Renal cortex interstitium (tissue), 11 donors: Measurements from ENCODE around the gene NRP1. TPM values are rescaled to one million over a fixed set of nuclear protein-coding genes. Genes with fewer than 3 reads are reported as not detected.

Experiments used
- DNase-seq, 11 donors: peaks; one replicate each; pipeline ENCODE4 v3.0.0-alpha.2; 2013; ENCODE audit warnings: low read depth in 9 of 11, low spot score in 4 of 11; ENCODE audit errors: extremely low read depth in 1 of 11
- polyA plus RNA-seq, 3 donors: library from polyadenylated mRNA; unstranded; fragments of 120-200 nt; gene quantifications; one replicate each; pipeline ENCODE4 v1.2.1, GENCODE V29; 2013; ENCODE audit not compliant: insufficient read length in 3 of 3

The NRP1 gene
- polyA plus RNA-seq, 3 donors, result 148 to 156 (median 155) TPM

DNA sequence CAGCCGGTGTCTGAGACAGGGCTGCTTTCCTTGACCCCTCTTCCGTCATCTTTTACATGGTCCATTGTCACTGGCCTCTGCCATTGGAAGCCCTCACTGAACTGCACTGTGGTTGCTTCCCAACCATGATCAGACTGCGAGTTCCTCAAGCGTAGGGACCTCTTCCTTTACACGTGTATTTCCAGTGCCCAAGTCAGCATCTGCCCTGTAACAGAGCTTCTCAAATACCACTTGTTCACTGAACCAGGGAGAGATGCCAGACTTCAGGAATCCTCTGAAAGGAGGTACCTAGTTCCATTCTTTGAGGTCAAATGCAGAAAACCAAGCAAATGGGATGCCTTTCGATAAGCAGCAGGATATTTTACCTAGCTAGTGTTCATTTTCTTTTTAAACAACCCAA is 145.1 kb downstream of the NRP1 start:
- DNase-seq, result peak in 1 of 11 donors; percentile 48

DNA sequence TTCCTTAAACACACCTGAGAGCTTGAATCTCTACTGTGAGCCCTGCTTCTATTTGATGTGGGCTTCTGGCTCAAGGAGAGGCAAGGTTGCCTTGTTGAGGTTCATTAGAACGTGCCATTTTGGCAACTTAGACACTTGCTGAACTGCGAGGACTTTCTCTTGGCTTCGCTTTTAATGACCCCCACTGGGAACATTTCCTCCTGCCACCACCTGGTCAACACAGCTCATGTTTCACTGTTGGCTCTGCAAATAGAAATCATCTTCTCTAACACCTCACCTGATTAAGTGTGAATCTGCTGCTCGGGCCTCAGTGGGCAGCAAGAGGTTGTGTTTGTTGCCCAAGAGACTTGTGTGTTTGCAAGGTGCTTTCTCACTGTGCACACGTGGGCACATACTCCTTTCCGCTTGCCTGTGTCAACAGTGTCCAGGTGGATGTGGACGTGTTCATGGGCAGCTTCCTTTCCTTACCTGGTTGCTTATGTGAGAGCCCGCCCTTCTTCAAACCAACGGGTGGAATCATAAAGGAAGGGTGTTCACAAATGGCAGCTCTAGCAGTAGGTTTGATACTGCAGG is 147.0 kb downstream of the NRP1 start:
- DNase-seq, result no peak

DNA sequence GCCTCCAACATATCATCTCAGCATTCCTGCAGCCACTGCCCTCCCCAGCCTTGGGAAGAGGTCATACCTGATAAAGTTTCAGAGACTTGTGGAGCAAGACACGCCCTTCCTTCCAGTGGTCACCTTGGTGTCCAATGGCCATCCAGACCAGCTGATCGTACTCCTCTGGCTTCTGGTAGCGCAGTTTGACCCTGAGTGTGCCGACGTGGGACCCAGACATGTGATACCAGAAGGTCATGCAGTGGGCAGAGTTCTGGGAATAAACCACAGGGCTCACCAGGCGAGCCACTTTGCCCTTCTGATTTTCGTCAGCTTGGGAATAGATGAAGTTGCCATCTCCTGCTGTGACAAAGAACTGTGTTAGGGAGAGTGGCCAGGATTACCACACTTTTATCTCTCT is 148.3 kb downstream of the NRP1 start:
- DNase-seq, result no peak

DNA sequence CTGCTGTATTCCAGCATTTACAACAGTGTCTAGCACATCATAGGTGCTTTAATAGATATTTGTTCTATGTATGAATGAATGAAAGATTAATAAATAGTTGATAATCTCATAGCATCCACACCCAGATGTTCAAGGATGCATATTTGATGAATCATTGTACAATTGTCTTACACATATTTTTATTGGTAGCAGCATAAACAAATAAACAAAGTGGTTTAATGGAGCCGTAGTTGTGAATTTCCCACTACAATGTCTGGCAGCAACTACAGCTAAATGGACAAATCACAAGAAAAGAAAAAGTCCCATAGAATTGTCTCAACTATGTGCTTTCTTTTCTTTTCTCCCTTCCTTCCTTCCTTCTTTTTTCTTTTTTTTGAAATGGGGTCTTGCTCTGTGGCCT is 150.8 kb downstream of the NRP1 start:
- no peak for DNase-seq

DNA sequence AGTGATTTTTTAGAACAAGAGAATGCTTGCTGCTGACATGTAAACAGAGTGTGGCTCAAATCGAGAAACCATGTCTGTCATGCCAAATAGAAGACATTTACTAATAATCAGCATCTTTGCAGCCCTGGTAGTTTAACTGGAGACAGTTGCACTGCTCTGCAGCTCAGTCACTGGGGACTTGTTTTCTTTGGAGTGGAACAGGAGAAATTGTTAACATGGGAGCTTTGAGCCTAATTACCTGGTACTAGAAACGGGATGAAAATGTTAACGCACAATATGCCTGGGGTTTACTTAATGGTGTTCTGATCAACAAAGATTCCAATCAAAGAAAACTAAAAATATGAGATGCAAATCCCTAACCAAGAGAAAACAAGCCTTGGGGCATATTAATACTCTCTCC is 153.5 kb downstream of the NRP1 start:
- DNase-seq, result no peak

DNA sequence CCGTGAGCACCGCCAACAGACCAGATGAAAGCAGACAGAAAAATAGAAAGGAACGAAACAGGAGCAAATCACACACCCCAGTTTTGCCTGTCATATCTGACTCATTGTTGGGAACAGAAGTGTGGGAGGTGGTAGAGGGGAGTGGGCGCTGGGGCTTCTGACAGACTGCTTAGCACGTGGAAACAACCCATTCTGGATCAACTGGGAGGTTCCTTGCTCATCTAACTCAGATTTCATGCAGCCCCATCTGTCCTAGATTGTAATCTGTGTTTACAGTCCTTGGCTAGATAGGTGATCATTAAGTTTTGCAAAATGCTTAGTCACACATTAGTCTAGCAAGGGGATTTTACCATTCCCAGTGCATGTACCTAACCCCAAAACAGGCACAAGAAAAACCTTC is 154.1 kb downstream of the NRP1 start:
- no peak for DNase-seq

DNA sequence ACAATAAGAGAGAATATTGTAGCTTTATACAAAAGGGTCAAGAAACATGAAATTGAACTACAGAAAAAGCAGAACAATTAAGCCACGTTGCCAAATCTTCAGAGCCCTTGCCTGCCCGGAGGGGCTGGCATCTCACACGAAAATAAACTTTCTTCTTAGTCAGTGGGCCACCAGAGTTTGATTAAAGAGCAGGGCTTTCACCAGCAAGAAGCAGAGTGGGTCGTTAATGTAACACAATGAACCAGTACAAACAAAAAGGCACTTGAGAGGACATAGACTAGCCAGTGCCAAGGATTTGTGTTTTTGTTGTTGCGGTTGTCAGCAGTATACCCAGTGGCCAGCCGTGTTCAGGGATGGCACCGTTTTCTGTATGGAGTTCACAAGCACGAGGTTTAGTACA is 155.4 kb downstream of the NRP1 start:
- no peak for DNase-seq

DNA sequence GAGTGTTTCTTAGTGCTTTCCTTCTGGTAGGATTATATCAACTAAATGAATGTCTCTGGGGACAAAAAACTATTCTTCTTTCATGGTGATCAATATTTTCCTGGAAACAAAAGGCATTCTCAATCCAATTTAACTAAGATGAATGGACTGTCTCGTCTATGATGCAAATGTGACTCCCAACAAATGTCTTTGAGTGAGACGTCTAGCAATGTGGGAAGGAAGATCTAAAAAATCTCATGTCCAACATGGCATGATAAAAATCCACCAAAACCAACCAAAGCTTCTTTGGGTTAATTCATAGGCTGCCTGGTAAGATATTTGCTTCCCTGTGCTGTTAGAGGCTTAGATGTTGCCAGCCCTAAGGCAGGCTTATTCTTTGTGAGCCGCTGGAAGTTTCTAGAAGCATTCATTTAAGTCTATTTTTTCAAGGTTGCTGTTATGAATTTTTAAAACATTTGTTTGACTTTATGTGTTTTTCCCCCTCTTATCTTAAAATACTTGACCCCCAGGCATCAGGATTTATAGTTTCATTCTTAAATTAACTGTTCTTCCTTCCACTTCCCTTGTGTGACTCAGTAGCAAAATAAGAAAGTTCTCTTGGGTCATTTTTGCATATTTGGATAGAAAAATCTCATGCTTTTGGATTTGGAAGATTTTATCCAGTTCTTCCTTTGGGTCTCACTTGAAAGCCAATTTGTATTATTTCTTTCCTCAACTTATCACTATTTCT is 156.3 kb downstream of the NRP1 start:
- DNase-seq, result no peak

DNA sequence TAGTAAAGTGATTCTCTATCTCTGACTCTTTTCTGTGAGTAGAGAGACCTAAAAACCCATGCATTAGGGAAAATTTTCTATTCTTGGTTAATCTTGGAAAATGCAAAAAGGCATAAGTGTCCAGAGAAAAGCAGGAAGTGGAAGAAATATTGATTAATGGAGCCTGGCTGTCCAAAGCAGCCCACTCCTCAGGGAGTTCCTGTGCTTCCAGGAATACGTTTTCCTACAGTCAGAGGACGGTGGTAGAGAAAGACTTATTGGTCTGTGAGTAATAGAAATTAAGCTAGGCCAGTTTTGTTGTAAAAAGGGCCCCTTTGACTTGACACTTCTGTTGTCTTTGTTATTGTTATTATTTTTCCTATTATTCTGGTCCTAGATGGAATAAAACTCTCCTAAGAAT is 157.8 kb downstream of the NRP1 start:
- no peak for DNase-seq

DNA sequence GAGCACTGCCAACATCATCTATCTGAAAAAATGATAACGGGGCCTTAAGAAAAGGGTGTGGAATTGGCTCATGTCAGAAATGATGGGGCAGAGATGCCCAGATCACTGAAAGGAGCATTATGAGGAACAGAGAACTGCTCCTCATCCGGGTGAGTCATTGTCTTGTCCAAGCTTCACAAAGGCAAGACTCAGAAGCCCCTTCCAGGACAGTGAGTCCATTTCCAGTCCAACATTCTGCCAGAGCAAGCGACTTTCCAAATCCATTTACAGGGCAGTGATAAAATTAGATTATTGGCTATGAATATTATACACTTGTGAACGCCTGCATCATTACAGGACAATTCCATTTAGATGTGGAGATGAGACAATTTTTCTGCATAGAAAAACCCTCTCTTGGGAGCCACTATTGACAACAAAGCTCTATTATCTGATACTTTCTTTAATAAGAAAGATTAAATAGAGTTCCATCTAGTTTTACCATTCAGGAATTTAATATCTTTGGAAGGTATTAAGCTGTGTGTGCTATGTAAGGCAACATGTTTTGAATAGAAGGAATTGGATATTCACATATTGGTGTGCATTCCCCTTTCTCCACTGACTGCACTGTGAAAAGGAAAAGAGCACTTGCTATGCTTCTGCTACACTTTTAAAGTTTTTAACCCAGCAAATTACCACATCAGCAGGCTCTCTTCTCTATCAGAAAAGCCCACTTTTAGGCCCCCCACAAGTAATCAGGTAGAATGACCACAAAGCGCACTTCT is 159.6 kb downstream of the NRP1 start:
- DNase-seq, result no peak

DNA sequence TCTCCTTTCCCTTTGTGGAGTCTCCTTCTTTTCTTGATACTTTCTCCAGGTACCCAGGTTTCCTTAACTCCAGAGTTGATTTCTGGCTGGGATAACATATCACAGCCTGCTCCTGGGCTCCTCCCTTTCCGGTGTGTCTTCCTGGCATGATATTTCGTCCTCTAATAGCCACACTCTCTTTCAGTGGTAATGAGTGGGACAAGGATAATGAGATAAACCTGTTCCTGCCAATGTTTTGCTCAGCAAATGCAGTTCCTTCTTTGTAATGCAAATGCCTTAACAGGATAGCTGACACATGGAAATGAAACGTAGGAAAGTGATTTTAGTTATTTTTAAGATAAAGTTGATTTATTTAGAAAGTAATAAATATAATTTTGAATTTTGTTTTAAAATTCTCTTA is 168.6 kb downstream of the NRP1 start:
- DNase-seq, result no peak

DNA sequence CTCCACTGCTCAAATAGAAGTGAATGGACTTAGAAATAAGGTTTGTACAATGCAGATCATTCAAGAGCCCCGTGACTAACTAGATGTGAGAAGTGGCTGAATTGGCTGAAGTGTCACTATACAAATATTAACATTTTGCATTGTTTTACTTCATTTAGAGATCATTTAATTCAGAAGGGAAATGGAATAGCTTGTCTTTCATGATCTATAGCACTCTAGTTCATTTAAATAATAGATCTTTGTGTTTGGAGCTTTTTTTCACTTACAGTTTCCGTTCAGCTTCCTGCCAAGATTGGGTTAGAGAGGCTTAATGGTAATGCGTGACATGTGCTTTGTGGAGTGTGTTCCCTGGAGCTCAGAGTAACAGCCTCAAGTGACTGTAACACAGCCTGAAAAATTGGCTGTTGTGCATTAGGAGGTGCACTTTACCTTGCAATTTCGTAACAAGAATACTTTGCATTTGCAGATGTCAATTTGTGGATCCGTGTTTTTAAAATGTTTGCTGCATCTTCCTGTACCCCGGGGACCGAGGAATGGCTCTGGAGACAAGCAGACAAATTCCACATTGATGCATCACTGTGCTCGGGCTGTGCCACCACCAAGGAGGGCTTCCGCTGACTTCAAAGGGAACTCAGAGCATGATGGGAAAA is 170.3 kb downstream of the NRP1 start:
- peak in 1 of 11 donors; percentile 20 for DNase-seq

DNA sequence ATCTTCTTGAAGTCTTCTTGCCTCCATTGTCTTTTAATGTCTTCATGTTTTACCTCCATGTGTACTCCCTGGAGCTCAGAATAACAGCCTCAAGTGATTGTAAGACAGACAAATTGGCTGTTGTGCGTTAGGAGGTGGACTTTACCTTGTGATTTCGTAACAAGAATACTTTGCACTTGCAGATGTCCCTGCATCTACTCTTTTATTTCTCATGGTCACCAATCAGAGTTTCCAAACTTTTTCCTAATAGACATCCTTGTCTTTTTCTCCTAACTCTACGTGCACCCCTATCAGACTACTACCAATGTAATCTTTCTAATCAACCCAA is 172.3 kb downstream of the NRP1 start:
- no peak for DNase-seq

DNA sequence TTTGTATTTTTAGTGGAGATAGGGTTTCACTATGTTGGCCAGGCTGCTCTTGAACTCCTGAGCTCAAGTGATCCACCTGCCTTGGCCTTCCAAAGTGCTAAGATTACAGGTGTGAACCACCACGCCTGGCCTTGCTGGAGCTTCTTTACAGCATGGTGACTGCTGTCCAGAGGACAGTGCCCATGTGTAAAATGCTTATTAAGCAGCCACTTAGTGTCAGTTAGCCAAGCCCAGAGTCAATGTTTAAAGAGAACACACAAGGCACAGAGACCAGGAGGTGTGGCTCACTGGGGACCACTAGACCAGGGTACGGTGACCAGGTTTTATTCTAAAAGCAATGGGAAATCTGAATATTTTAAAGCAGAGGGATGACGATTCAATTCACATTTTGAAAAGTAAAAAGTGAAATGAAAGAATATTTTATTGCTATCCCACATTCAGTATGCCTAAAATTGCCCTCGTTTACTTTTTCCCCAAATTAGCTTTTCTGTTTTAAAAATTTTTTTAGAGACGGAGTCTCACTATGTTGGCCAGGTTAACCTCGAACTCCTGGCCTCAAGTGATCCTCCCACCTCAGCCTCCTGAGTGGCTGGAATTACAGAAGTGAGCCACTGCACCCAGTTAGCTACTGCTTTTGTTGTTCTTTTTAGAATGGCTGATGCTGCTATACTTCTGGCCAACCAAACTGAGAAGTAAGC is 172.8 kb downstream of the NRP1 start:
- no peak for DNase-seq

DNA sequence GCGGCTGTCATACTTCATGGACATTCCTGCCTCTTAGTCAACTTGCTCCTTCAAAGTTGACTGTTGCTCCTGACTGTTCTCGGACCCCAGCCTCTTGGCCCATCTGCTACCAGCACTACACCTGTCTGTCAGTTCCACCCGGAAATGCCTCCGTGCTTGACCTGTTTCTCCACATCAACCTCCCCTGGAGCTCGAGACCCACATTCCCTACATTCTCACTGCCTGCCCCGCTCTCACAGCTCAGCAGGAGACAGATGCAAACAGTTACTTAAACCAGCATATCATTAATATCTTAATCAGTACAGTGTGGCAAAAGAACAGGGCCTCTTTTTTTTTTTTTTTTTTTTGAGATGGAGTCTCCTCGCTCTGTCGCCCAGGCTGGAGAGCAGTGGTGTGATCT is 174.3 kb downstream of the NRP1 start:
- DNase-seq, result peak in 1 of 11 donors; percentile 27

DNA sequence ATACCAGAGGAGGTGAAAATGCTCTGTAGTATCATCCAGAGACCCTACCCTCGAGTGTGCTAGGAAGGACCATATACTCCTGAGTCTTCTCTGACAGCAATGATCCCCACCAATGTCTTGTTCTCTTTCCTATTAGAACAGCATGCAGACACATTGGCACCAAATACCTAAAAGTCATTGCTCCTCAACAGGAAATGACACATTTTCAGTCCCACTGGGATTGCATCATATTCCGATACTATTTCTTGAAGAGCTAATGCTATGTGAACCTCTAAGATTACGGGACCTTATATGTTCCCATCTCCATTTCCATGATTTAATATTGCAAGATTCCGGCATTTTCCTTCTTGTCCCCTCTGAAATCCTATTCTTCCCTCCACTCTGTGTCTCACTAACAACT is 177.4 kb downstream of the NRP1 start:
- no peak for DNase-seq

DNA sequence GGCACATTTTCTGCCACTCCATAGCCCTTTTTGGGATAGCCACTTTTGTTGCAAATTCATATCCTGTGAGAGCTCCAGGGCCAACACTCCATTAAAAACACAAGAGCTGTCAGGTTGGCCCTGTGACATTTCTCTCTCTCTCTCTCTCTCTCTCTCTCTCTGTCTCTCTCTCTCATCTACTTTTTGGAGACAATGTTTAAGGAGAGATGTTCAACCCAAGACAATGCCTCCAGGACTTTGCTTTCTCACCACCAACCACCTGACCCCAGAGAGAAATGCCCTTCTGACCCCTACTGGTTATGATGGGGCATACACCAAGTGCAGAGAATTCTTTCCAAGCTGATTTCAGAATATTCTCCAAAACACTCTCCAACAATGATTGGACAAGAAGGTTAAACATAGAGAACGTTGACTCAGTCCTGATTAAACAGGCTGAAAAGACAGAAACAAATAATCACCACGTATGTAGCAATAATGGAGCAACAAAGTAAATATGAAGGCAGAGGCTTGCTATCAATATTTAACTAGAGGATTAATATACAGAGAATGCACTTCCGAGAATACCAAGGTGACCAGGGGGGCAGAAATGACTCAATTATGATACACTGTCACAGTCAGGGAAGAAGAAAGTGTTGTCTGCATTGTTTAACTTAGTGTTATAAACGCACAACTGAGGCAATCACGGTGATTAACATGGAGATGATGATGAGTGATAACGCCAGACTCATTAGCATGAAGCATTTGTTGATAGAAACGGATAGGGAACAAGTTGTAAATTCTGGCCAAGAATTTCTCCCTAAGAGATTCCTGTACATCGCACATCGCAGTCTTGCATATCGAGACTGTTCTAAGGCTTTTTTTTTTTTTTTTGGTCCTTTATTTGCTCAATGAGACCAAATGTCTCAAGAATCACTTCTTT is 178.5 kb downstream of the NRP1 start:
- no peak for DNase-seq

DNA sequence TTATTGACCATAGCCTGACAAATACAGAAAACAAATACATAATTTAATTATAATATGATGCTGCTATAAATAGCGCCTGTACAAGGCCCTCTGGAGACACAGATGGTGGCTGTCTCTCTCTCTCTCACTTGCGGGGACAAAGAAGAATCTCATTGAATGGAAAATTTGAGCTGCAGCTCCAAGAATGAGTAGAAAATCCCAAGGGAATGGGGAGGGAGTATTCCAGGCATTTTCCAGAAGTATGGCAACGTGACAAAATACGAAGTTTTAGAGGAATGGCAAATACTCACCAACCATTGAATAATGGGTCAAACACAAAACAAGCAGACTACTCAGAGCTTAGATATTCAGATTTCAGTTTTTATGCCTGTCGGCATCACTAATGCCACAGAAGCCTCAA is 179.9 kb downstream of the NRP1 start:
- no peak for DNase-seq

DNA sequence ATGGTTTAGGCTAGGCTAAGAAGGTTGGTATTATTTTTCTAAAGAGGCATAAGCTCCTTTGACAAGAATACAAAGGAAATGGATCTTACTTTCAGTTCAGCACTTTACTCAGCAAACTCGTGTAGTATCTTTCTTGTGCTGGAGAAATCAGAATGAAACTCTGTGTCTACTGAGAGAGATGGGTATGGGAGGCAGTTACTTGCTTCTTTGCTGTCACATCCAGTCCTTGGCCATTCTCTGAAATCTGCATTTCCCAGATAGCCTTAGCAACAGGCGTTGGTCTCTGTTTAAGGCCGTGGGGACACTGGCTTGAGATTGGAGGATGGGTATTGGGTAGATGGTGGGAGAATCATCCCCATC is 180.5 kb downstream of the NRP1 start:
- no peak for DNase-seq
